Liver (tissue), 2 donors: ENCODE data around the gene FASTKD1.

Experiments used
- RAD21 ChIP-seq, 2 donors: IDR thresholded peaks; 2 replicates each; pipeline ENCODE4 v1.6.1; 2016; ENCODE audit warnings: antibody characterized with exemption in 2 of 2, mild to moderate bottlenecking in 2 of 2
- TAF1 ChIP-seq: conservative IDR thresholded peaks from 2 replicates; pipeline ENCODE4 v1.6.1; 2016; ENCODE audit warnings: antibody characterized with exemption, mild to moderate bottlenecking
- YY1 ChIP-seq: IDR thresholded peaks from 2 replicates; pipeline ENCODE4 v1.6.1; 2016; ENCODE audit warnings: antibody characterized with exemption, mild to moderate bottlenecking
- donor health status: healthy.

DNA sequence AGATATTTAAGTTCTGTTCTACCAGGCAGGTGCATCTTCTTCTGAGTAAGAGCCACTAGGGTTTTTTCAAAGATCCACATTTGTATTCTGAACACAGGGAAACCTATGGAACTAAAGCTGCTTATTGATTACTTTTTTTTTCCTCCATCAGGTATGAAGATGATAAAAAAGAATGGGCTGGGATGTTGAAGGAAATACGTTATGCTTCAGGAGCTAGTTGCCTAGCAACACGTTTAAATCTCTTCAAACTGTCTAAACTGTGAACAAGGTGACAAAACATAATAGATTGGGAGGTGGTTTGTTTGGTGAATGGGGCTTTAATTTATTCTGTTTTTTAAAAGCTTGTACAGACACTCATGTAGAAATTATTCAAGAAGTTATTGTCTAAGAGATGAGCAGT, 48.2 kb downstream of the FASTKD1 start:
- no peak for TF ChIP-seq YY1
- TF ChIP-seq TAF1 = no peak
- TF ChIP-seq RAD21 (IDR thresholded peaks at IDR 0.05) = no peak
